Measurements from ENCODE around the gene ZNRD2. TPM values are rescaled to one million over a fixed set of nuclear protein-coding genes. Genes with fewer than 3 reads are reported as not detected.
A peak's percentile ranks its signal among the peaks of the same experiment; 100 is the strongest.
"Not testable (repeated sequence)": the region's sequence is repeated elsewhere in the genome, so short reads cannot be mapped to it uniquely, and the experiment has no call there.

The ZNRD2 gene
- total and polyA plus RNA-seq, 2 of the 8 experiments (the other 6 are each of a cell fraction or from before 2014, with no cell fraction given): 53.4 to 125 TPM

GRCh38 chr11:65569973-65570918, at the start of gene ZNRD2 (continued):
- TF ChIP-seq PHF8 (conservative IDR thresholded peaks at IDR 0.05; ENCODE audit: low read depth, low read length) (peak; percentile 68), ZNF274 (IDR thresholded peaks at IDR 0.05; ENCODE audit: borderline replicate concordance, extremely low read depth, low read length) (no peak), SP4 (IDR thresholded peaks at IDR 0.05; ENCODE audit: low read length) (peak; percentile 91), CEBPB (IDR thresholded peaks at IDR 0.05; ENCODE audit: low read depth, low read length) (no peak), ATF2 (IDR thresholded peaks at IDR 0.05; ENCODE audit: low read length) (no peak; the same call in 1 of the 2 replicates), SIRT6 (IDR thresholded peaks at IDR 0.05; ENCODE audit: low read length) (no peak), GABPA (IDR thresholded peaks at IDR 0.05; ENCODE audit: borderline replicate concordance, insufficient read depth, low read length) (peak; percentile 93)

DNA sequence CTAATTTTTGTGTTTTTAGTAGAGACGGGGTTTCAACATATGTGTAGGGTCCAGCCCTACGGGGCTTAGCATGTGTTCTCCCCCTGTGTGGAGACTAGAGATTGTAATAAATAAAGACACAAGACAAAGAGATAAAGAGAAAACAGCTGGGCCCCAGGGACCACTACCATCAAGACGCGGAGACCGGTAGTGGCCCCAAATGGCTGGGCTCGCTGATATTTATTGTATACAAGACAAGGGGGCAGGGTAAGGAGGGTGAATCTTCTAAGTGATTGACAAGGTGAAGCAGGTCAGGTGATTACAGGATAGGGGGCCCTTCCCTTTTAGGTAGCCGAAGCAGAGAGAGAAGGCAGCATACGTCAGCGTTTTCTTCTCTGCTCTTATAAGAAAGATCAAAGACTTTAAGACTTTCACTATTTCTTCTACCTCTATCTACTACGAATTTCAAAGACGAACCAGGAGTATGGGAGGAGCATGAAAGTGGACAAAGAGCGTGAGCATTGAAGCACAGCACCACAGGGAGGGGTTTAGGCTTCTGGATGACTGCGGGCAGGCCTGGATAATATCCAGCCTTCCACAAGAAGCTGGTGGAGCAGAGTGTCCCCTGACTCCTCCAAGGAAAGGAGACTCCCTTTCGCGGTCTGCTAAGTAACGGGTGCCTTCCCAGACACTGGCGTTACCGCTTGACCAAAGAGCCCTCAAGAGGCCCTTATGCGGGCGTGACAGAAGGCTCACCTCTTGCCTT, 48.3 kb upstream of the ZNRD2 start:
- not testable (repeated sequence) for H3K27me3 ChIP-seq (replicated peaks in 1 of 4; ENCODE audit: control insufficient read depth in 3 of 4, extremely low read depth in 1 of 4, insufficient read depth in 3 of 4, low read length in 3 of 4); FAIRE-seq; H3K9me3 ChIP-seq (ENCODE audit: insufficient read depth in 2 of 2, low read depth in 1 of 2, low read length in 1 of 2); H3K27ac ChIP-seq (ENCODE audit: low read depth, low read length); H3K4me3 ChIP-seq (ENCODE audit: extremely low read depth in 1 of 4, insufficient read depth in 2 of 4, low read depth in 3 of 4, low read length in 4 of 4); H4K91ac ChIP-seq (replicated peaks; ENCODE audit: insufficient read length, low read length); H2AK5ac ChIP-seq (ENCODE audit: low read depth, low read length); H3K23ac ChIP-seq (ENCODE audit: insufficient read length); H3K9ac ChIP-seq (replicated peaks in 1 of 4; ENCODE audit: extremely low read depth in 1 of 4, low read depth in 3 of 4, low read length in 3 of 4); H2AFZ ChIP-seq (ENCODE audit: low read length); H3K79me1 ChIP-seq (ENCODE audit: low read depth, low read length); H3K36me3 ChIP-seq (ENCODE audit: control insufficient read depth in 2 of 4, insufficient read depth in 4 of 4, low read length in 3 of 4); H2BK120ac ChIP-seq (replicated peaks; ENCODE audit: low read depth, low read length); DNase-seq (ENCODE audit: low read depth in 1 of 2, low spot score in 2 of 2); H3K18ac ChIP-seq (ENCODE audit: extremely low read depth, low read length); H2BK15ac ChIP-seq (ENCODE audit: low read length); H3K14ac ChIP-seq (ENCODE audit: insufficient read length); H3K4ac ChIP-seq (replicated peaks; ENCODE audit: insufficient read length, low read depth, low read length); H2BK12ac ChIP-seq (ENCODE audit: low read depth, low read length); H3K56ac ChIP-seq (replicated peaks; ENCODE audit: insufficient read length, low read depth, low read length); H3K79me2 ChIP-seq (ENCODE audit: control insufficient read depth in 1 of 2, insufficient read depth in 2 of 2, low read length in 2 of 2); H4K8ac ChIP-seq (ENCODE audit: extremely low read depth, insufficient read depth, low read length); H3K4me2 ChIP-seq (ENCODE audit: insufficient read depth in 1 of 2, low read depth in 2 of 2, low read length in 2 of 2); H2BK5ac ChIP-seq (ENCODE audit: low read depth, low read length); H4K5ac ChIP-seq (ENCODE audit: insufficient read length, low read depth, low read length); H4K20me1 ChIP-seq (replicated peaks in 1 of 2; ENCODE audit: control insufficient read depth in 1 of 2, insufficient read depth in 2 of 2, low read length in 2 of 2); H2BK20ac ChIP-seq (ENCODE audit: low read length)
- peaks cover 13% of the 10 kb centered on the region for H3K23me2 ChIP-seq (ENCODE audit: low read depth, low read length)
- POLR2A ChIA-PET (ENCODE audit: partially characterized antibody): interaction anchor here (0.8 to 28.1 kb wide), 3 partner anchors 9 to 222 kb away, joined by 3 to 1569 read pairs (median 3); partner anchors contain the start of gene MALAT1
- peaks cover 0 to 14% (median 8%) of the 10 kb centered on the region in 4 experiments; a peak in 5 of 7 replicates for H3K4me1 ChIP-seq (replicated peaks in 1 of 4; ENCODE audit: control insufficient read depth in 3 of 4, insufficient read depth in 4 of 4, low read length in 3 of 4)
- WGBS, 2 experiments (ENCODE audit: extremely low coverage in 1 of 2, insufficient coverage in 1 of 2, insufficient read length in 1 of 2, insufficient replicate concordance in 2 of 2, low coverage in 1 of 2, low lambda C conversion rate in 2 of 2, missing lambda C conversion rate in 1 of 2): 92% methylated on average over 20 of the region's 20 CpGs; no CpG with 5 or more reads in 1 of the 2 experiments
- CTCF ChIA-PET (ENCODE audit: partially characterized antibody): interaction anchor here (0.6 to 1.1 kb wide), 4 partner anchors 9 to 797 kb away, joined by 3 to 7 read pairs (median 4); no protein-coding TSS in a partner anchor
